GM12872 (cell line): ENCODE measurements around the gene PSMD1.

Experiments used
- CTCF ChIP-seq: IDR thresholded peaks from 3 replicates; pipeline ENCODE4 v1.5.1; 2011; ENCODE audit warnings: low read depth, mild to moderate bottlenecking, low read length, moderate library complexity; ENCODE audit not compliant: insufficient read depth

The PSMD1 gene

DNA sequence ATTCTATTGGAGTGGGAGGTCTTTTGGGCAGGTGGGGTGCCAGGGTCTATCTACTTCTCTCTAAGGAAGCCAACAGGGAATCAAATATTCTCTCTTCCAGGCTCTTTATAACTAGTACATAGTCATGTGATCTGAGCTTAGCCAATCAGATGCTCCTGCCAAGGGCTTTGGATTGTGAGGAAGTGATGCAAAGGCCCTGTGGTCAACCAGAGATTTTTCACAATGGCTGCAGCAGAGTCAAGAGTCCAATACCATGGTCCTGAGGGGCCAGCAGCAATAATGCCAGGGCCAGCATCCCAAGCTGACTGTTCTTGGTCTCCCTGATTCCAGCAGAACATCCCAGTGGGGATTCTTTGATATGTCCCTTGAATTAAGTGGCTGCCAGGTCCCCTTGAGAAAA lies 27.8 kb upstream of the PSMD1 start:
- TF ChIP-seq CTCF = no peak

GRCh38 chr2:231029563-231029962 lies 27.1 kb upstream of the PSMD1 start:
- TF ChIP-seq CTCF = no peak

DNA sequence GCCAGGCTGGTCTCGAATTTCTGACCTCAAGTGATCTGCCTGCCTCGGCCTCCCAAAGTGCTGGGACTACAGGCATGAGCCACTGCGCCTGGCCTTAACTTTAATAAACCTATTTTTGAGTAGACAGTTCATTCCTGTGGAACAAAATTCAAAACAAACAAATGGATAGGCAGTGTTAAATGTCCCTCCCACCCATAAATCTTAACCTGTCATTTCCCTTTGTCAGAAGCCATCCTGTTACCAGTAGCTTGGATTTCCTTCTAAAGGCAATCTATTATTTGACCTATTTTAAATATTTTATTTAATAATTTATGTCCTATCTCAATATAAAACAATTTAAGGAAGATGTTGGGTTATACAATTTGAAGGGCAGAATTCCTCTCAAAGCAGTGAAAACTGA lies 25.9 kb upstream of the PSMD1 start:
- TF ChIP-seq CTCF = no peak

- TF ChIP-seq CTCF = no peak
Observed at GRCh38 chr2:231032575-231033140, 24.0 kb upstream of the PSMD1 start.

- no peak for TF ChIP-seq CTCF
Observed at GRCh38 chr2:231033147-231034132, 23.2 kb upstream of the PSMD1 start.

- TF ChIP-seq CTCF = no peak
Observed at GRCh38 chr2:231034291-231034882, 22.3 kb upstream of the PSMD1 start.

DNA sequence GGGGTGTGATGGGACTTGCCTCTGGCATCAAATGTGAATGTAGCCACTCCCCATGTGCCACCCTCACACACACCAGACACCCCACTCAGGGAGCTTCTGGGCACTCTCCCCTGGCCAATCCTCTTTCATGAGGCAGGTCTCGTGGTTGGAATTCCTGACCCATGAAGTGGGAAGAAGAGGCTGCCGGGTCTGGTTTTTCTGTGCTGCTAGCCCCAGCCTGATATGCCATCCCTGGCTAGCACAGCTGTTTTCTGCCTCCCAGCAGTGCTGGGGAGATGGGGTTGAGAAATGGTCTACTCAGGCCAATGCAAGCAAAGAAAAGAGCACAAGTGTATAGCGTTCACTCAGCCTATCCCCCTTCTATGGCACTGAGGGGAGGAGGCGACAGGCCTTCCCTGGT lies 20.5 kb upstream of the PSMD1 start:
- TF ChIP-seq CTCF = no peak
